Neural cell (in vitro differentiated cells): ENCODE results near the gene LSM4. TPM values are rescaled to one million over a fixed set of nuclear protein-coding genes. Genes with fewer than 3 reads are reported as not detected.

Experiments used
- H2AFZ ChIP-seq: fragments of 200-600, 300-800 bp; sonication (generic), shearing (Covaris generic); 2 replicates; pipeline ENCODE4 v1.6.0; 2014; ENCODE audit warnings: low read depth, mild to moderate bottlenecking, antibody characterized with exemption, low read length, moderate library complexity
- H3F3A ChIP-seq: fragments of 200-600 bp; shearing (Covaris generic); 2 replicates; pipeline ENCODE4 v1.6.1; 2016; ENCODE audit warnings: mild to moderate bottlenecking, moderate library complexity, mixed read lengths, antibody characterized with exemption, low read length; ENCODE audit not compliant: insufficient read depth, poor library complexity, severe bottlenecking
- H3K27ac ChIP-seq: fragments of 200-600, 300-800 bp; sonication (generic), shearing (Covaris generic); 2 replicates; pipeline ENCODE4 v1.5.1; 2014; ENCODE audit warnings: mild to moderate bottlenecking, low read length, moderate library complexity
- H3K27me3 ChIP-seq: fragments of 300-800, 200-600 bp; sonication (generic), shearing (Covaris generic); 2 replicates; pipeline ENCODE4 v1.6.0; 2014; ENCODE audit warnings: mild to moderate bottlenecking, low read depth, low read length, moderate library complexity; ENCODE audit not compliant: insufficient read depth
- H3K36me3 ChIP-seq: fragments of 300-800, 200-600 bp; sonication (generic), shearing (Covaris generic); 2 replicates; pipeline ENCODE4 v1.5.1; 2014; ENCODE audit warnings: mild to moderate bottlenecking, antibody characterized with exemption, low read length, moderate library complexity; ENCODE audit not compliant: insufficient read depth
- H3K4me2 ChIP-seq: fragments of 300-800, 200-600 bp; sonication (generic), shearing (Covaris generic); 2 replicates; pipeline ENCODE4 v1.6.0; 2014; ENCODE audit warnings: mild to moderate bottlenecking, low read length
- H3K4me3 ChIP-seq: fragments of 300-800, 200-600 bp; sonication (generic), shearing (Covaris generic); 2 replicates; pipeline ENCODE4 v1.5.1; 2014; ENCODE audit warnings: mild to moderate bottlenecking, low read length, moderate library complexity
- H3K79me2 ChIP-seq: fragments of 200-600 bp; shearing (Covaris generic); replicated peaks from 2 replicates; pipeline ENCODE4 v1.6.0; 2014; ENCODE audit warnings: mild to moderate bottlenecking, low read length, moderate library complexity; ENCODE audit not compliant: insufficient read depth
- H3K9ac ChIP-seq: fragments of 300-800, 200-600 bp; sonication (generic), shearing (Covaris generic); 2 replicates; pipeline ENCODE4 v1.6.1; 2016; ENCODE audit warnings: mild to moderate bottlenecking, low read length, mixed read lengths
- H3K9me2 ChIP-seq: fragments of 200-600 bp; shearing (Covaris generic); 2 replicates; pipeline ENCODE4 v1.6.1; 2016; ENCODE audit warnings: mild to moderate bottlenecking, low read length, mixed read lengths; ENCODE audit not compliant: insufficient read depth
- H3K9me3 ChIP-seq: fragments of 200-600, 300-800 bp; sonication (generic), shearing (Covaris generic); 2 replicates; pipeline ENCODE4 v1.6.1; 2016; ENCODE audit warnings: mild to moderate bottlenecking, mixed run types, low read length, moderate library complexity, mixed read lengths
- H4K20me1 ChIP-seq: fragments of 200-600 bp; shearing (Covaris generic); 2 replicates; pipeline ENCODE4 v1.6.1; 2016; ENCODE audit warnings: mild to moderate bottlenecking, mixed run types; ENCODE audit not compliant: insufficient read depth
- EP300 ChIP-seq: fragments of 450-650 bp; conservative IDR thresholded peaks from 2 replicates; pipeline ENCODE4 v1.6.1; 2014; ENCODE audit warnings: antibody characterized with exemption, mild to moderate bottlenecking, moderate library complexity; ENCODE audit not compliant: poor library complexity, severe bottlenecking
- EZH2 ChIP-seq: fragments of 200-600, 300-800 bp; shearing (Covaris generic), sonication (generic); IDR thresholded peaks from 2 replicates; pipeline ENCODE4 v1.6.1; 2014; ENCODE audit warnings: antibody characterized with exemption, low read length, borderline replicate concordance, mild to moderate bottlenecking; ENCODE audit not compliant: insufficient read depth, poor library complexity, severe bottlenecking
- MXI1 ChIP-seq: fragments of 450-650 bp; conservative IDR thresholded peaks from 2 replicates; pipeline ENCODE4 v1.6.1; 2014; ENCODE audit warnings: antibody characterized with exemption, mild to moderate bottlenecking; ENCODE audit not compliant: poor library complexity, severe bottlenecking
- POLR2AphosphoS5 ChIP-seq: IDR thresholded peaks from 2 replicates; pipeline ENCODE4 v1.6.1; 2012
- RAD21 ChIP-seq: fragments of 450-650 bp; conservative IDR thresholded peaks from 2 replicates; pipeline ENCODE4 v1.6.1; 2014; ENCODE audit warnings: antibody characterized with exemption, mild to moderate bottlenecking, moderate library complexity
- SMC3 ChIP-seq: fragments of 450-650 bp; conservative IDR thresholded peaks from 2 replicates; pipeline ENCODE4 v1.6.1; 2014; ENCODE audit warnings: antibody characterized with exemption, mild to moderate bottlenecking, moderate library complexity; ENCODE audit not compliant: poor library complexity
- TAF1 ChIP-seq: IDR thresholded peaks from 2 replicates; pipeline ENCODE4 v1.6.1; 2012; ENCODE audit warnings: low read depth
- polyA plus RNA-seq: library from polyadenylated mRNA; depleted of rRNA; stranded (reverse); fragments of >200 nt; gene quantifications from 2 replicates; pipeline ENCODE4 v1.2.3, GENCODE V29; 2014
- TF ChIP-seq, protein P1 (sequence below): fragments of 450-650 bp; IDR thresholded peaks from 2 replicates; pipeline ENCODE4 v1.5.1; 2014; ENCODE audit warnings: antibody characterized with exemption, mild to moderate bottlenecking, moderate library complexity; ENCODE audit not compliant: poor library complexity, severe bottlenecking
- TF ChIP-seq, protein P2 (sequence below): IDR thresholded peaks from 2 replicates; pipeline ENCODE4 v1.6.1; 2012; ENCODE audit warnings: borderline replicate concordance

Gene LSM4
- polyA plus RNA-seq, 1 donor from 2014 or later = 382 TPM

DNA sequence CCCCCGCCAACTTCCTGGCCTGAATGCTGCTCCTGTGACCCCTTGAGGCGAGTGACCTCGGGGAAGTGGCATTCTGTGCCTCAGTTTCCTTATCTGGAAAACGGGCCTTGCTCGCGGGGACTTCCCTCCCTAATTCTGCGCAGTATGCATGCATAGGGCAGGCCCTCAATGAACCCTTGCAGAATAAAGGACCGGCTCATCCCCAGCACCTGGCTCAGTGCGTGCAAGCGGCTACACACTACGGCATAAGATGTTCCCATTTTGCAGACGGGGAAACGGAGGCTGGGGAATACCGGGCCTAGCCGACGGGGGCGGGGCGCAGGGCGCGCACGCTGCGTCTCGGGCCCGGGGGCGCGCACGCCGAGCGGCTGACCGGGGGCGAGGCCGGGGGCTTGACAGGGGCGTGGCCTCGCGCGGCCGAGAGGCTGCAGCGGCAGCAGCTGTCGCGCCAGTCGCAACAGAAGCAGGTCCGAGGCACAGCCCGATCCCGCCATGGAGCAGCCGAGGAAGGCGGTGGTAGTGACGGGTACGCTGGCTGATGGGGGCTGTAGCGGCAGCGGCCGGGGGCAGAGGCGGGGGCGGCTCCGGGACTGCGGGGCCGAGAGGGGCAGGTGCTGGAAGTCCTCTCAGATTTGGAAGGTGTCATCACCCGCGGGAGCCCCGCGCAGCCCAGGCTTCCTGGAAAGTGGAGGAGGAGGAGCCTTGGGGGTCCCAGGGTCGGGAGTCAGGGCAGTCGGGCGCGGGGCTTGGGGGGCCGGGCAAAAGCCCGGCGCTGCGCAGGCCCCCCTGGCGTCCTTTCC, 17.5 kb upstream of the LSM4 start, which contains the start of gene PGPEP1:
PGPEP1 (plus strand) TSS at position 409 of the 800 bp plus-strand sequence; CDS start at position 493, 84 bp downstream.
- Histone ChIP-seq H3K79me2 (no peaks in the 10 kb centered on the region), H3F3A (no peaks in the 10 kb centered on the region), H4K20me1 (no peaks in the 10 kb centered on the region), H3K36me3 (no peaks in the 10 kb centered on the region), H3K27ac (no peak within 1 kb of the TSS), H3K9me3 (no peaks in the 10 kb centered on the region), H2AFZ (peak within 1 kb of the TSS; percentile 69), H3K4me2 (peak within 1 kb of the TSS; percentile 70), H3K27me3 (no peaks in the 10 kb centered on the region), H3K9ac (peak within 1 kb of the TSS; percentile 77), H3K4me3 (peak within 1 kb of the TSS; percentile 88), H3K9me2 (no peaks in the 10 kb centered on the region)
- peak; percentile 34 for TF ChIP-seq TAF1
- TF ChIP-seq RAD21 = no peak
- TF ChIP-seq MXI1 = peak; percentile 51
- TF ChIP-seq, protein P1, sequence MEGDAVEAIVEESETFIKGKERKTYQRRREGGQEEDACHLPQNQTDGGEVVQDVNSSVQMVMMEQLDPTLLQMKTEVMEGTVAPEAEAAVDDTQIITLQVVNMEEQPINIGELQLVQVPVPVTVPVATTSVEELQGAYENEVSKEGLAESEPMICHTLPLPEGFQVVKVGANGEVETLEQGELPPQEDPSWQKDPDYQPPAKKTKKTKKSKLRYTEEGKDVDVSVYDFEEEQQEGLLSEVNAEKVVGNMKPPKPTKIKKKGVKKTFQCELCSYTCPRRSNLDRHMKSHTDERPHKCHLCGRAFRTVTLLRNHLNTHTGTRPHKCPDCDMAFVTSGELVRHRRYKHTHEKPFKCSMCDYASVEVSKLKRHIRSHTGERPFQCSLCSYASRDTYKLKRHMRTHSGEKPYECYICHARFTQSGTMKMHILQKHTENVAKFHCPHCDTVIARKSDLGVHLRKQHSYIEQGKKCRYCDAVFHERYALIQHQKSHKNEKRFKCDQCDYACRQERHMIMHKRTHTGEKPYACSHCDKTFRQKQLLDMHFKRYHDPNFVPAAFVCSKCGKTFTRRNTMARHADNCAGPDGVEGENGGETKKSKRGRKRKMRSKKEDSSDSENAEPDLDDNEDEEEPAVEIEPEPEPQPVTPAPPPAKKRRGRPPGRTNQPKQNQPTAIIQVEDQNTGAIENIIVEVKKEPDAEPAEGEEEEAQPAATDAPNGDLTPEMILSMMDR = peak; percentile 28
- no peak for TF ChIP-seq EZH2
- peak; percentile 27 for TF ChIP-seq SMC3
- TF ChIP-seq, protein P2, sequence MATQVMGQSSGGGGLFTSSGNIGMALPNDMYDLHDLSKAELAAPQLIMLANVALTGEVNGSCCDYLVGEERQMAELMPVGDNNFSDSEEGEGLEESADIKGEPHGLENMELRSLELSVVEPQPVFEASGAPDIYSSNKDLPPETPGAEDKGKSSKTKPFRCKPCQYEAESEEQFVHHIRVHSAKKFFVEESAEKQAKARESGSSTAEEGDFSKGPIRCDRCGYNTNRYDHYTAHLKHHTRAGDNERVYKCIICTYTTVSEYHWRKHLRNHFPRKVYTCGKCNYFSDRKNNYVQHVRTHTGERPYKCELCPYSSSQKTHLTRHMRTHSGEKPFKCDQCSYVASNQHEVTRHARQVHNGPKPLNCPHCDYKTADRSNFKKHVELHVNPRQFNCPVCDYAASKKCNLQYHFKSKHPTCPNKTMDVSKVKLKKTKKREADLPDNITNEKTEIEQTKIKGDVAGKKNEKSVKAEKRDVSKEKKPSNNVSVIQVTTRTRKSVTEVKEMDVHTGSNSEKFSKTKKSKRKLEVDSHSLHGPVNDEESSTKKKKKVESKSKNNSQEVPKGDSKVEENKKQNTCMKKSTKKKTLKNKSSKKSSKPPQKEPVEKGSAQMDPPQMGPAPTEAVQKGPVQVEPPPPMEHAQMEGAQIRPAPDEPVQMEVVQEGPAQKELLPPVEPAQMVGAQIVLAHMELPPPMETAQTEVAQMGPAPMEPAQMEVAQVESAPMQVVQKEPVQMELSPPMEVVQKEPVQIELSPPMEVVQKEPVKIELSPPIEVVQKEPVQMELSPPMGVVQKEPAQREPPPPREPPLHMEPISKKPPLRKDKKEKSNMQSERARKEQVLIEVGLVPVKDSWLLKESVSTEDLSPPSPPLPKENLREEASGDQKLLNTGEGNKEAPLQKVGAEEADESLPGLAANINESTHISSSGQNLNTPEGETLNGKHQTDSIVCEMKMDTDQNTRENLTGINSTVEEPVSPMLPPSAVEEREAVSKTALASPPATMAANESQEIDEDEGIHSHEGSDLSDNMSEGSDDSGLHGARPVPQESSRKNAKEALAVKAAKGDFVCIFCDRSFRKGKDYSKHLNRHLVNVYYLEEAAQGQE = no peak
- peak; percentile 70 for TF ChIP-seq POLR2AphosphoS5
- peak; percentile 46 for TF ChIP-seq EP300

DNA sequence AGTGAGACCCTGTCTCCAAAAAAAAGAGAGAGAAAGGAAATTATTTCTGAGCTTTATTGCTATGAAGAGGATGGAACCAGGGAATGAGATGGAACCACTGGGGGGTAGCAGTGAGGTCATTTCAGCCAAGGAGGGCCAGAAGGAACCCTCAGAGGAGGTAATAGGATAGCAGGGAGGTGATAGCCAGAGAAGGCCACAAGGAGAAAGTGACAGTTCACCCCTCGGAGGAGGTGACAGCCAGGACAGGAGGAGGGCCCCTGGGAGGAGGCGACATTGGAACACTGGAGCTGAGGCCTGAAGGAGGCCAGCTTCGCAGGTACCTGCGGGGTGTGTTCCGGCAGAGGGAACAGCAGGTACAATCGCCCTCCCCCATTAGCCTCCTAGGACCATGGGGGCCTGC, 16.8 kb upstream of the LSM4 start:
- H4K20me1 ChIP-seq = no peaks in the 10 kb centered on the region
- peak overlapping the region; percentile 88 for H3K4me3 ChIP-seq
- TF ChIP-seq TAF1 = no peak
- TF ChIP-seq, protein P1 = no peak
- TF ChIP-seq, protein P2 = no peak
- no peak for TF ChIP-seq POLR2AphosphoS5
- no peak for TF ChIP-seq RAD21
- TF ChIP-seq MXI1 = no peak
- no peak for TF ChIP-seq EZH2
- no peak for TF ChIP-seq SMC3
- TF ChIP-seq EP300 = no peak
- H3K79me2 ChIP-seq = no peaks in the 10 kb centered on the region
- no peaks in the 10 kb centered on the region for H3K36me3 ChIP-seq
- H2AFZ ChIP-seq = no peak overlapping the region
- H3K27me3 ChIP-seq = no peaks in the 10 kb centered on the region
- no peaks in the 10 kb centered on the region for H3F3A ChIP-seq
- no peak overlapping the region for H3K4me2 ChIP-seq
- no peak overlapping the region for H3K27ac ChIP-seq
- H3K9ac ChIP-seq = no peak overlapping the region
- H3K9me2 ChIP-seq = no peaks in the 10 kb centered on the region
- H3K9me3 ChIP-seq = no peaks in the 10 kb centered on the region
